GM13976 (cell line): ENCODE data around the gene GPR84.

ENCODE experiments used
- DNase-seq: peaks from one replicate; pipeline ENCODE4 v3.0.0; 2012; ENCODE audit warnings: low spot score
- in situ Hi-C: fragments of 300-500 bp; cut with MboI; formaldehyde crosslinking; loops from one replicate; pipeline ENCODE4 v1.12.0; 2022; ENCODE audit warnings: low sequenced_read_pairs, mixed read lengths, inconsistent platforms; ENCODE audit not compliant: unreplicated experiment
- TF ChIP-seq, protein P1 (sequence below): IDR thresholded peaks from 2 replicates; pipeline ENCODE4 v1.5.1; 2012; ENCODE audit warnings: borderline replicate concordance, mild to moderate bottlenecking; ENCODE audit not compliant: insufficient read depth; ENCODE audit errors: extremely low read depth, missing control alignments, control extremely low read depth

Gene GPR84

DNA sequence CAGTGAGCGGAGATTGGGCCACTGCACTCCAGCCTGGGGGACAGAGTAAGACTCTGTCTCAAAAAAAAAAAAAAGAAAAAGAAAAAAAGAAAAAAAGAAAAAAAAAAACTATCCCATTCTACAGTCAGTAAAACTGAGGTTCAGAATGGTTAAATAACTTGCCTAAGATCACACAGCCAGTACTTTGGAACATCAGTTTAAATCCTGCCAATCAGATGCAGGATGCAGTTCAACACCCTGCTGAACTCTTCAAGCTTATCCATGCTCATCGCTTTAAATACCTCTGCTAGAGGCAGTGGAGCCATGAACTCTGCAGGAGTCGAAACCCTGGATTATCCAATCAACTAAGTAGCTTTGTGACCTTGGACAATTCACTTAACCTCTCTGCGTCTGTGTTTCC is 16.9 kb upstream of the GPR84 start:
- in situ Hi-C loops, result no loop called here
- no peak for DNase-seq
- TF ChIP-seq, protein P1, sequence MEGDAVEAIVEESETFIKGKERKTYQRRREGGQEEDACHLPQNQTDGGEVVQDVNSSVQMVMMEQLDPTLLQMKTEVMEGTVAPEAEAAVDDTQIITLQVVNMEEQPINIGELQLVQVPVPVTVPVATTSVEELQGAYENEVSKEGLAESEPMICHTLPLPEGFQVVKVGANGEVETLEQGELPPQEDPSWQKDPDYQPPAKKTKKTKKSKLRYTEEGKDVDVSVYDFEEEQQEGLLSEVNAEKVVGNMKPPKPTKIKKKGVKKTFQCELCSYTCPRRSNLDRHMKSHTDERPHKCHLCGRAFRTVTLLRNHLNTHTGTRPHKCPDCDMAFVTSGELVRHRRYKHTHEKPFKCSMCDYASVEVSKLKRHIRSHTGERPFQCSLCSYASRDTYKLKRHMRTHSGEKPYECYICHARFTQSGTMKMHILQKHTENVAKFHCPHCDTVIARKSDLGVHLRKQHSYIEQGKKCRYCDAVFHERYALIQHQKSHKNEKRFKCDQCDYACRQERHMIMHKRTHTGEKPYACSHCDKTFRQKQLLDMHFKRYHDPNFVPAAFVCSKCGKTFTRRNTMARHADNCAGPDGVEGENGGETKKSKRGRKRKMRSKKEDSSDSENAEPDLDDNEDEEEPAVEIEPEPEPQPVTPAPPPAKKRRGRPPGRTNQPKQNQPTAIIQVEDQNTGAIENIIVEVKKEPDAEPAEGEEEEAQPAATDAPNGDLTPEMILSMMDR, result no peak

DNA sequence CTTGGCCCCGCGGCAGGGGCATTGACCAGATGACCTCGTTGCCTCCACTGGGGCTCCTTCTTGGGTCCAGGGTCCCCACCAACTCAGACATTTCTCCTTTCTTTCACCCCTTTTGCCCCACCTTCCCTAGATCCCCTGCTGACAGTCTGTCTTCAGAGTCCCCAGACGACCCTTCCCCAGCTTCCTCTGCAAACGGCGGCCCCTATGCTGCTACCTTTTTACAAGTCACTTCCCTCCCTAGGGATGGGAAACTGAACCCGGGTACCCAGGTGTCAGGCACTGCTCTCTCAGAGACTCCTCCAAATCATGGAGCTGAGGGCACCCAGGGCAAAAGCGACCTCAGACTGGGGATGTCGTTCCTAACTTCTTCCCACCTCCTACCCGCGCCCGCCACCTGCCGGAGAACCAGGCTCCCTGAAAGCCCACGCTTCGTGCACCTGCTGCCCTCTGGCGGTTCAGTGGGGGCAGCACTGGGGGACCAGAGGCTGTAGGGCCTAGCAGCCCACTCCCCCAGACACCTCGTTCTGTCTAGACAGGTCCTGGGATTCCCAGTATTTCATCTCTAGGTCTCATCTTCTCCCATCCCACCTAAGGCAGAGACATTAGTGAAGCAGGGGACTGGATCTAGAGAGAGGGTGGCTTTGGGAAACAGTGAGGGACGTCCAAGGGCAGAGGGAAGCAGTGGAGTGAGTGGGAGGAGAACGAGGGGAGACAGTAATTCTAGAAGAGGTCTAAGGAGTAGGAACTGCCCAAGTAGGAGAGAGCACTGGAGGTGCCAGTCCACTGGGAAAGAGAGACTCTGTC is 15.3 kb upstream of the GPR84 start:
- in situ Hi-C loops, result no loop called here
- TF ChIP-seq, protein P1, result peak; percentile 100
- DNase-seq, result peak; percentile 94

DNA sequence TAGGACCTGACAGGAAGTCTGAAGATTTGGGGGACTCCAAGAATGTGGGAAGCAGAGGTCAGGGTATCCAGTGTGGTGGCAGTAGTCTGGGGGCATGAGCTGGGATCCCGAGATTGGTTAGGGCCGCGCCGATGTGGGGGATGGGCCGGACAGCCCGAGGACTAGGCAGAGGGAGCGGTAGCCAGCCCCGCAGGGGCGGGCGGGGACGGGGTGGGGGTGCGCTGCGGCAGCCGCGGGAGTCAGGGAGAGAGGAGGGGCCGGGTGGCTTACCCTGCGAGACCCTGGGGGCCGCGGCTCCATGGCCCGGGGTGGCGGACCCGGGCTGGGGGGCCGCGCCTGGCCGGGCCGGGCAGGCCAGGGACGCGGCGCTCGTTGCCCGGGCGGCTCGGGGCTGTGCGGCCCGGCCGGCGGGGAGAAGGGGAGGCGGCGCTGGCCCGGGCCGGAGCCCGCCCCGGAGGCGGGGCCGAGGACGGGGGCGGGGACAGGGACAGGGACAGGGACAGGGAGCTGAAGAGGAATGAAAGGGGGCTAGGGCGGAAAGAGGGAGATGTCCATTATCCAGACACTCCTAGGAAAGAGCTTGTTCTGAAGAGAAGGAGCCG is 14.6 kb upstream of the GPR84 start:
- DNase-seq, result no peak
- in situ Hi-C loops, result no loop called here
- TF ChIP-seq, protein P1, result no peak

DNA sequence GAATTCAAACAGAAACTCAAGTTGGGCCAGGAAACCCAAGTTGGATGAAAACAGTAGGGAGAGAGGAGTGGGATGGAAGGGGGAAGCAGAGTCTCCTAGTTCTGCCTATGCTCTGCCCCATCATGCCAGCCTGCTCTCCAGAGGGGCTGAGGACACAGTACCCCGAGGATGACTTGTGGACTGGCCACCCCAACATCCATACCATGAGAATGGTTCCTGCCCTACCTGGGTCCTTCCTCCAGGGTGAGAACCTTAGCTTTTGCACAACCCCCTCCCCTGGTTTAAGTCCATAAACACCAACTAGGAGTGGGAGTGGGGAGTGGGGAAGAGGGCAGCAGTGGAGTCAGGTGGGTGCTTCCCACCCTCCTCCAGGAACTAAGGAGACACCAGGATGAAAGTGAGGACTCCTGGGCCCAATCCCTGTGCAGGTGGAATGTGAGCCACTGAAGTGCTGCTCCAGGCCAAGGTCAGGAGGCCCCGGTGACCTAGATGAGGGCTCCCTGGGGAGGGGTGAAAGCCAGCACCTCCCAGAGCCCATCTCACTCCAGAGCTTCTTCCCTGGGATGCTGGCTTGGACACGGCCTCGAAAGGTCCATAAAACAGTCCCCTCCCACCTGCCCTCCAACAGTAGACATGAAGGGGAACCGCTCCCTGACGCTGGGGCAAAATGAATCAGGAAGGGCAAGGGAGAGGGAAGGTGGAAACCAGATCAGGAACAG is 13.7 kb upstream of the GPR84 start:
- in situ Hi-C loops, result no loop called here
- no peak for DNase-seq
- TF ChIP-seq, protein P1, result no peak

DNA sequence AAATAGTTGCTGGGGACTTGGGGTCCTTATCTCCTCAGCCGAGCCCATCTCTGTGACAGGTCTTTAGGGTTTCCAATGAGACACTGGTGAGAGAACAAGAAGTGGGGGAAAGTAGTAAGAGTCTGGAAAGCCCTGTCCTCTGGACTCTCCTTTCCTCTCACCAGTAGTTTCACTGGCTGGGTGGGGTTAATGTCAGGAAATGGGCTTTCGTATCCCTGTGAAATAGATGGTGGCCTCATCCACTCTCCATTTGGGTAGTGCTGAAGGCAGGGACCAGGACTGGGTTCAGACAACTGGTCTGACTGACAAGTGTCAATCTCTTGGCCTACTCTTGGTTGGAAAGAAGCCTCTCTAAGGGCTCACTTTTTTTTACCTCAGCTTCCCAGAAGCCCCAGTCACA is 12.7 kb upstream of the GPR84 start:
- TF ChIP-seq, protein P1, result no peak
- in situ Hi-C loops, result no loop called here
- no peak for DNase-seq

DNA sequence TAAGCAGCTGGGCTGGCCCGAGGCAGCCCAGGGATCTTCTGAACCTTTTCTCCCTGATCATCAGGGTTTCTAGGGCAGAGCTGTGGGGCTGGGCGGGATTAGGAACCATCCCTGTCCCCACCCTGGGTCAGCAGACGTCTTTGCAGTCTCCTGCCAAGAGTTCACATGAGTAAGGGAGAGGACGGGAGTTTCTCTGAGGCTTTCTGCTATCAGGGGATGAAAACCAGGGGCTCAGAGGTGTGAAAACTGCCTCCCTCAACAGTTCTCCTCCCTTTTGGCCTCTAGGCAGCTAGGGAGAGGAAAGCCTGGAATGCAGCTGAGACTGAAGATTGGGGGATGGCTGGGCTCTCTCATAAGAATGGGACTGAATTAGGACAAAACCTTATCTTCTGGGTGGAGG is 12.3 kb upstream of the GPR84 start:
- DNase-seq, result no peak
- TF ChIP-seq, protein P1, result no peak
- in situ Hi-C loops, result no loop called here
